ENCODE data around the gene SNPH.

The SNPH gene

DNA sequence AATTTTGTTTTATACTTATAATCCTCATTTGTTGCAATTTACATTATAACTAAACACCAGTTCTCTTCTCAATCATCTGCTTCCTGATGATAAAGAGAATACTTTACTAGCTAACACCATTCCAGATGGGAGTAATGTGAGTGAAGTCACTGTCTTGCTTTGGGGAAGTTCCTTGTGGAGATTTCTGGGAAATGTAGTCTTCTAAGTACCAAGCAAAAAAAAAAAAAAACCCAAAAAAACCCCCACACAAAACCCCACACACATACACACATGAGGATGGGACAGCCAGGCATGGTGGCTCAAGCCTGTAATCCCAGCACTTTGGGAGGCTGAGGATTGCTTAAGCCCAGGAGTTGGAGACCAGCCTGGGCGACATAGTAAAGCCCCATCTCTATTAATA, 2.2 kb upstream of the SNPH start:
- no peak for DNase-seq (ENCODE audit: low read depth in 3 of 3, low spot score in 1 of 3)

DNA sequence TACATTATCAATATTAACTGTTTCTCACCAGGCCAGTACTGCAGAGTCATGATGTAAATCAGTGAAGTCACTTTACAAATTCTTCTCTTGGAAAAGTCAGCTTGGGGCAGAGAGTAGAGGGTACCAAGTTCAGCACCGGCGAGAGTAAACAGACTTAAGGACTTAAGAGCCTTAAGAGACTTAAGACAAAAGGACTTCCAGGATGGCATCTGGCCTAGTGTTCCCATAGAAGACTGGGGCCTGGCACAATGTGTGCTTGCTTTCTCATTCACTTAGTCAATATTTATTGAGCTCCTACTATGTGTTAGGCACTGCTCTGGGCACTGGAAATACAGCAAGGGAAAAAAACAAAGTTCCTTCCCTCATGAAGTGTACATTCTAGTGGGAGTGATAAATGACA, 1.4 kb upstream of the SNPH start:
- no peak for DNase-seq (ENCODE audit: low read depth in 3 of 3, low spot score in 1 of 3)

DNA sequence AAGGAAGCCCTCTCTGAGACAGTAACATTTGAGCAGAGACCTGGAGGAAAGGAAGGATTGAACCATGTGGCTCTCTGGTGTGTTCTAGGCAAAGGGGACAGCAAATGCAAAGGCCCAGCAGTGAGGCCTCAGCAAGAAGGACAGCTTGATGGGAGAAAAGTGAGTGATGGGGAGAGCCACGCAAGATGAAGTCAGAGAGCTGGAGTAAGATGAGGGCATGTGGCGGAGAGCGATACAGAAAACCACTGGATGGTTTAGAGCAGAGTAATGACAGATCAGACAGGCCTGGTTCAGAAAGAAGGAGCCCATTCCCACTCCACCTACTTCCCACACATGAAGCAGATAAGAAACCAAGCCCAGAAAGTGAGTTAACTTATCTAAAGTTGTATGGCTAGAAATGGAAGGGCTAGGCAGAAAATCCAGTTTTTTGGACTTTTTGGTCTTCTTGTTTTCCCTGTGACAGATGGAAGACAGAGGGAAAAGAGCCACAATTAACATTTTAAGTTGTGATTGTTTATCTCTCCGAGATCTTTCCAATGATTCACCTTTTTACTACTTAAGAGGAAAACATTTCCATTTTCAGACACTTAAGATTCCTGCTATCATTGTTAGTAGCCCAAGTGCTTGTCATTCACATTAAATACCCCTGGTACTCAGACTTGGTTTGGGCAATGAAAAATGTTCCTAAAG, 723 bp upstream of the SNPH start:
- no peak for DNase-seq (ENCODE audit: low read depth in 3 of 3, low spot score in 1 of 3)

DNA sequence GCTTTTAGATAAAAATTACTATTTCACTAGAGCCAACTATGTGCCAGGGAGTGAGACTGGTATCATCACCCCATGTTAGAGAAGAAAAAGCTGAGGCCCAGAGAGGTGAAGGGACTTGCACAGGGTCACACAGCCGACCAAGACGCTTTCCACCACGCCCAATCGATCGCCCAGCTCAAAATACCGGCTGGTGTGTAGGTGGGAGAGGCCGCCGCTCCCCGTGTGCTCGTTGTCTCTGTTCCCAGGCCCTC, 253 bp upstream of the SNPH start:
- DNase-seq (ENCODE audit: low read depth in 3 of 3, low spot score in 1 of 3): no peak

DNA sequence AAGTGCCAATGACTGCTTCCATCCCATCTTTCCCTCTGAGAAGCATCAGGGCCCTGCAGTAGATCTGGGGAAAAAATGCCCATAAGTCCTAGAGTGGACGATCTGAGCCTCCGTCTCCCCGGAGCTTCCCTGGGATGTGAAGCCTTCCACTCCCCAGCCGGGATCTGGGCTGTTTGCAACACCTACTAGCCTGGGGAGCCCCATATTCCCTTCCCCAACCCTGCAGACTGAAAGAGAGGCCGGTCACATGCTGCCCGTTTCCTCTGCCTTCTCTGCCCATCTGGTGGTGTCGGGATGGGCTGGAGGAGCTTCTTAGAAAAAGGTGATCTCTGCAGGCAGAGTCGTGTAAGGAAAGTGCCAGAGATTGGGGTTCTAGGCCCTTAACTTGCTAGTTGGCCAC, 1.1 kb downstream of the SNPH start:
- DNase-seq (ENCODE audit: low read depth in 3 of 3, low spot score in 1 of 3): no peak

DNA sequence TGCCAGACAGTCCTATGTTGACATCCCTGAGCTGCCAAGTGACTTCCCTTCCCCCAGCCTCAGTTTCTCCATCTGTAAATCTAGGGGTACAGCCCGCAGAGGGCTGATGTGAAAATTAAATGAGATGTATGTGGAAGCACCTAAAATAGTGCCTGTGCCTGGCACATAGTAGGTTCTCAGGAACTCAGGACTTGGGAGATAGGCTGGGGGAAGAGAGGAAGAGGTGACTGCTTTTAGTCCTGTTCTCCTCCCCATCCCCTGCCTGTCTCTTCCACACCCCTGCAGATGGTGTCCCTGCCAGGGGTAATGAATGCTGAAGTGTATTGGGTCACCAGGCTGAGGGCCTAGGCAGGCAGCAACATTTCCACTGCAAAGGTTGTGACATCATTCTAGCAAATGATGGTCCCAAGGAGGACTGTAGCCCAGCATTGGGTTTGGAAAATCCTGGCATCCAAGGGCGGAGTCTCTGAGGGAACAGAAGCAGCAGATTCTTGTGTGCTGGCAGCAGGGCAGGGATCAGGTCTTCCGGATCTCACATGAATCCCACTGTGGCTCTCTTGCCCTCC, 1.8 kb downstream of the SNPH start:
- DNase-seq (ENCODE audit: low read depth in 3 of 3, low spot score in 1 of 3): no peak

DNA sequence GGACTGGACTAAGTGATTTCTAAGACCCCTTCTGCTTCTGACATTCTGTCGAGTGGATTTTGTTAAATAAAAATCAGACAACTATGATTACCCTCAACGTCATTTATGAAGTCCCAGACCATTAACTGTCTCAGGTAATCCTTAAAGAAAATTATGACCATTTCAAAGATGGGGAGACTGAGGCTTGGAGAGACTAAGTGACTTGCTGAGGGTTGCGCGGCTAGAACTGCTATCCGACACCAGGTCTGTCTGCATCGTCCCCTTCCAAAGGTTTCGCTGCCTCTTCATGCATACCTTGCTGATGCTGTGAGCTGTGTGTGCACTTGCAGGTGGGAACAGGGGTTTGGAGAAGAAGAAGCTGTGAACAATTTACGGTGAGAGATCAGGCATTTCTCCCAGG, 3.1 kb downstream of the SNPH start:
- DNase-seq (ENCODE audit: low read depth in 3 of 3, low spot score in 1 of 3): no peak

DNA sequence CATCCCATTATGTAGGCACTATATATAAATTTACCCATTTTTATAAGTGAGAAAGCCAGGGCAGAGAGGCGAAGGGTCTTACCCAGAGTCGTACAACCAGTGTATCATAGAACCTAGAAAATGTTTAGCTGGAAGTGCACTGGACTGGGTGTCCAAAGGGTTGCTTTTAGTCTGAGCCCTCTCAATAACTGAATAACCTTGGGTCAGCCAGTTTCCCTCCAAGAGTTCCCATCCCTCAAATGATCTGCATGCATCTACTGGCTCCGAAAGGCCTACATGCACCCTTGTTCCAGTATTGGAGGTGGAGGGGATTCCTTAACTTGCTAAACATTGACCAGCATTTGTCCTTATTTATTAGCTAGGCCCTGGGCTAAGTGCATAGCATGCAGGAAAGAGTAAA, 3.8 kb downstream of the SNPH start:
- DNase-seq (ENCODE audit: low read depth in 3 of 3, low spot score in 1 of 3): no peak

DNA sequence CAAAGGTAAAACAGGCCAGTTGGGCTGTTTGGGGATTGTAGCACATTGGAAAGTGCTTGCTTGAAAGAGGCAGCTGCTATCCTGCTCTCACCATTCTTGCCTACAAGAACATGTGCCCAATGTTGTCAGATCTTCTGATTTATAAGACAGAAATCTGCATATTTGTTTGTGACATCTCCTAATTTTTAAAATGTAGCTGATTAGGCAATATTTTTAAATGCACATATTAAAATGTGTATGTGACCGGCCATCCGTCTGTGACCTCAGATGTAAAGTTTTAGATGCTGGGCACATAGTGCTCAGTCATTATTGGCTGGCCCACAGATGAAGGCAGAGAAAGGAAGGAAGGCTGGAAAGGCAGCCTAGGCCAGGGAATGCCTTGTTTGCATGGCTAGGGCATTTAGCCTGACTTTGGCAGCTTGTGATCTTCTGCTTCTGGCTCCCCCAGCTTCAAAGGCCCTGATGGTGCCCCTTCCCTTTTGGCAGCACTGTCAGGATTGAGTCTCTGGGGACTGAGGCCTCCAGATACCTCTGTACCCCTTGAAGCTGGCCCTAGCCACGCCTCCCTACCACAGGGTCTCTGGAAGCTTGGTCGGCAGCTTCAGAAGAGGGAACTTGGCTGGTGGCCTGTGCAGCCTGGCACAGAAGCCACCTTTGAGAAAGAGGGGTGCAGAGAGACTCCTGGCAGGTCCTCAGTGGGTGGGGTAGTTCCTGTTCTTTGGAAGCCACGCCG, 6.4 kb downstream of the SNPH start:
- no peak for DNase-seq (ENCODE audit: low read depth in 3 of 3, low spot score in 1 of 3)

DNA sequence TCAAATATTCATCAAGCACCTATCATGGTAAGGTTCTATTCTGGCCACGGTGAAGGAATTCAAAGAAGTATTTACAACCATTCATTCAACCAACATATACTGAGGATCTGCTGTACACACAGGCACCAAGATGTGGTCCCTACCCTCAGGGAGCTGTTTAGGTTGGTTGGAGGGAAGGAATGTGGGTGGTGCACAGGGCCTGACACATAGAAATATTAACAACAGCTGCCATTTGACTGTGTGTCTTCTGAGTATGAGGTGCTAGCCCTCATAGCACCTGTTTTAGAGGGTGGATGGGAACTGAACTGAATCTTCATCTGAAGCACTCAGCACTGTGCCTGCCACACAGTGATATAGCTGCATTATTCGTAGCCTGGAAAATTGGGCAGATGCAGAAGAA, 7.3 kb downstream of the SNPH start:
- DNase-seq (ENCODE audit: low read depth in 3 of 3, low spot score in 1 of 3): no peak

DNA sequence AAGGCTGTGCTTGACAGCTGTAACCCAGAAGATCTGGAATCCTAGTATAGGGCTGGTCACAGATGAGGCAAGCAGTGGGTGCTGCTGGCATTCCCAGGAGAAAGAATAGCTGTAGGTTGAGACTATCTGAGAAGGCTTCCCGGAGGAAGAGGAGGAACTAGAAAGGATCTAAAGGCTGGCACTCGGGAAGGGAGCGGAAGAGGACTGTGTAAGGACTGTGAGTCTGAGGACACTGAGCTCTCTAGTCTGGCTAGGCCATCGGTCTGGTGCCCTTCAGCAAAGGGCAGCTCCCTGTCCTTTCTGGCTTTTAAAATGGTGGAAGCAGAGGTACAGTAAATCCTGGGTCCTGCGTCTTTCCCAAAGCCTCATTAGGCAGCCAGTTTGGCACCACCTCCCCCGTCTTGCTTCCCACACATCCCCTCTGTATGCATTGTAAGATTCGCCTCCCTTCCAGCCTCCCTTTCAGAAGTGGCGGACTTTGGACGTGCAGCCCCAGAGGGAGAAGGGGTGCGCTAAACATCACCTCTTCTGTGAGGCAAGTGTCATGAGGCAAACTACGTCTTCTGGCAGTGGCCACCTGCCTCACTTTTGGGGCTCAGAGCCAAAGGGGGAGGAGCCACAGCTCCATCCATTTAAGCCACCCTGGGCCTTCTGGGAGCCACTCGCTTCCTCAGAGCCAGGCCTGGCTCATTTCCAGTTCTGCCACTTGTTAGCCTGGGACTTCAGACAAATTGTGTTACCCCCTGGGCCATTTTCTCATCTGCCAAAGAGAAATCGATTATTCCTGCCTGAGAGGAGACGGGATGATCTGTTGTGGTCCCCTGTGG, 8.6 kb downstream of the SNPH start:
- no peak for DNase-seq (ENCODE audit: low read depth in 3 of 3, low spot score in 1 of 3)

DNA sequence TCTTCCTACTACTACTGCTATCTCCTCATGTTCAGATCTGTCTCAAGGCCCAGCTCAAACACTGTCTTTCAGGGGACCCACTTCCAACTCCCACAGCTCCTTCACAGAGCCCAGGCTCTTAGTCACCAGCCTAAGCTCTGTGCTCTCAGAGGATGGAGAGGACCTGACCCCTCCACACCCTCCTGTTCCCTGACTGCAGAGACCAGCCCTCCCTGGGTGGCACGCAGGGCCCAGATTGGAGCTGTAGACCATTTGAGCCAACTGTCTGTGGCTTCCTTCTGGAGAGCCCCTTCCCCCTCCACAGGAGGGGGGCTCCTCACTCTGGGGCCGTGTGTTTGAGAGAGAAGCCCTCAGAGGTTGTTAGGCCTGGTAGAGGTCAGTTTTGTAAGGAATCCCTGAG, 9.8 kb downstream of the SNPH start:
- no peak for DNase-seq (ENCODE audit: low read depth in 3 of 3, low spot score in 1 of 3)

DNA sequence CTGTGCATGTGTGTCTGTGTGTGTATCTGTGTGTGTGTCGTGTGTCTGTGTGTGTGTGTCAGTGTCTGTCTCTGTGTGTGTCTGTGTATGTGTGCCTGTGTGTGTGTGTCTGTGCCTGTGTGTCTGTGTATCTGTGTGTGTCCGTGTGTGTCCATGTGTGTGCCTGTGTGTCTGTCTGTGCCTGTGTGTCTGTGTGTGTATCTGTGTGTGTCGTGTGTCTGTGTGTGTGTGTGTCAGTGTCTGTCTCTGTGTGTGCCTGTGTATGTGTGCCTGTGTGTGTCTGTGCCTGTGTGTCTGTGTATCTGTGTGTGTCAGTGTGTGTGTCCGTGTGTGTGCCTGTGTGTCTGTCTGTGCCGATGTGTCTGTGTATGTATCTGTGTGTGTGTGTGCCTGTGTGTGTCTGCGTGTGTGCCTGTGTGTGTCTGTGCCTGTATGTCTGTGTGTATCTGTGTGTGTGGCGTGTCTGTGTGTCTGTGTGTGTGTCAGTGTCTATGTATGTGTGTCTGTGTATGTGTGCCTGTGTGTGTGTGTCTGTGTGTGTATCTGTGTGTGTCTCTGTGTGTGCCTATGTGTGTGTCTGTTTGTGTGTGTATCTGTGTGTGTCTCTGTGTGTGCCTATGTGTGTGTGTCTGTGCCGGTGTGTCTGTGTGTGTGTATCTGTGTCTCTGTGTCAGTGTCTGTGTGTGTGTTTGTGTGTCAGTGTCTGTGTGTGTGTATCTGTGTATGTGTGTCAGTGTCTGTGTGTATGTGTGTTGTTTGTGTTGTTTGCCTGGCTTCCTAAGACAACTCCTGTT, 11.6 kb downstream of the SNPH start:
- no peak for DNase-seq (ENCODE audit: low read depth in 3 of 3, low spot score in 1 of 3)

DNA sequence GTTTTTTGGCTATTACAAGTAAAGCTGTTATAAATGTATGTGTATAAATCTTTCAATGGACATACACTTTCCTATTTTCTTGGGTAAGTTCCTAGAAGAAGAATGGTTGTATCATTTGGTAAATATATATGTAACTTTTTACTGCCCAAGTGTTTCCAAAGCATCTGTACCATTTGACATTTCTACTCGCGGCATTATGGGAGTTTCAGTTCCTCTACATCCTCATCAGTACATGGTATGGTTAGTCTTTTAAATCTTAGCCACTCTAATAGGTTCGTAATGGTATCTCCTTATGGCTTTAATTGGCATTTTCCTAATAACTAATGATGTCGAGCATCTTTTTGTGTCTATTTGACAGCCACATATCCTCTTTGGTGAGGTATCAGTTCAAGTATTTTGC, 12.9 kb downstream of the SNPH start:
- no peak for DNase-seq (ENCODE audit: low read depth in 3 of 3, low spot score in 1 of 3)

DNA sequence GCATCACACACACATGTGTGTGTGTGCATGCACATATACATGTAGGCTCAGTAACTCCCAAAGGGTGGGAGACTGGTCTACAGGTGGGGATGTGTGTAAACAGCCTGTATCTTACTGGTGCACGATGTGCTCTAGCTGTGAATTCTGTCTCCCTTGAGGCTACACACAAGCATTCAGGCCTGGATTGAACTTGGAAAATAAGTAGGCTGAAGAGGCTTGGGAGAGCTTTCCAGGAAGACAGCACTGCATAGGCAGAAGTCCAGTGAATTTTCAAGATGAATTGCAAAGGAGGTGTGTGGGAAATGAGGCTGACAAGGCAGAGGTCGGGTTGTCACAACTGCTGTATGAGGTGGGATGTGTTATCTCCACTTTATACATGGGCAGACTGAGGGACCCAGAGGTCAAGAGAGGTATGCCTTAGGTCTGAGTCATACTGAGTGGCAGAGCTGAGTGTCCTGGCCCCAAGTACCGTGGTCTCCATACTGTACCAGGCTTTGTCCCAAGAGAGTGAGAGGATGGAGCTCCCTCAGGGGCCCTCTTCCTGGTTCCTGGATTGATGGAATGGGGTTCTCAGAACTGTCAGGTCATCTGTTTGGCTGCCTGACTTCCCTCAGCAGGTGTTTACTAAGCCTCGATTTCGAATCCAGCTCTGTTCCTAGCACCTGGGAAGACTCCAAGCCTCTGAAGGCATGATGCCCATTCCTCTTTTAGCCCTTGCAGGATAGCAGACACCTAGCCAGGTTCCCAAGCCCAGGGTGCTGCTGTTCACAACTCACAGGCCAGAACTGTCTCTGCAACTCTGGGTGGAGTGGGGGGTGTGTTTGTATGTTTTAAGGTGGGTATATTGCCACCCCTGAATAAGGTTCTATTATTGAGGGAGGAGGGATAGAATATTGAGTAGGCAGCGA, 14.4 kb downstream of the SNPH start:
- no peak for DNase-seq (ENCODE audit: low read depth in 3 of 3, low spot score in 1 of 3)

DNA sequence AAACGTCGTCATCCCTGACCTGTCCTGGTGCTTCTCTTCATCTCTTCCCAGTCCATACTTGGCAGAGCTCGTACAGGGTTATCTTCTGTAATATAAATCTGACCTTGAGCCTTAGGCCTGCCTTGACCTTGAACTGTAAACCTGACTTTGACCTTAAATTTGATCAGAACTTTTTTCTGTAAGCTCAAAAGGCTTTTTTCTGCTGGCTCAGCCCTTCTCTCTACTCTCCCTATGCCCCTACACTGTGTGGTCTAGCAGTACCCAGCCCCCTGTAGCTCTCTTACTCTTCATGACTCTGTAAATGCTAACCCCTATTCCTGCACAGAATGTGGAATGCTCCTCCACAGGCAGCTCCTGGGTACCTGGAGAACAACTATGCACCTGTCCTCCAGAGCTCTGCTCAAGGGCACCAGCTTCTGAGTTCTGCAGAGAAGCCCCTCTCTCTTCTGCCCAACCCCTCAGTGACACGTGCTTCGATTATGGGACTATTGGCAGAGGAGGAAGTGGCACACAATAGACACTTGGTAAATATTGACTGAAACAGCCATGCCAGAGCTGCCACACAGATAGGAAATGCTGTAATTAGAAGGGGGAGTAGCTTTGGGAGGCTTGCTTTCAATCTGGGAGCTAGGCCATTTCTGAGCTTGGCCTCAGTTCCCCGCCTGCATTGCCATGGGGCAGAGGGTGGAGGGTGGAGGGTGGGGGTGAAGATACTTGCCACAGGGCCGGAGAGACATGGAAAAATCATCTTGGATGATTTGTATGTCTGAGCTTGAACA, 15.4 kb downstream of the SNPH start:
- no peak for DNase-seq (ENCODE audit: low read depth in 3 of 3, low spot score in 1 of 3)

DNA sequence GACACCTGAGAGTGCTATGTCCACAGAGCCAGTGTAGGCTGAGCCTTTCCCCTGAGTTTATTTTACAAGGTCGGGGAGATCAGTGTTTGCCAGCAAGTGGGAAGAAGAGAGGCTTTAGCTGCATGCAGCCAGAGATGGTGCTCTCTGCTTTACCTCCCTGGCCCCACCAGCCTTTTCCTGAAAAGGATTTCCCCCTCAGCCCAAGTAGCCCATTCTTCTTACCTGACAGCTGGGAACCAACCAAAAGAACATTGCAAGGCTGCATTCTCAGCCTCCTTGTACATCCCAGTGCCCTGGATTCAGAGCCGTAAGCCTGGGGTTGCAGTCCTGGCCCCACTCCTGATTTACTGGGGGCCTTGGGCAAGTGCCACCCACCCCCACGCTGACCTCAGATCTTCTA, 16.9 kb downstream of the SNPH start:
- DNase-seq (ENCODE audit: low read depth in 3 of 3, low spot score in 1 of 3): no peak

DNA sequence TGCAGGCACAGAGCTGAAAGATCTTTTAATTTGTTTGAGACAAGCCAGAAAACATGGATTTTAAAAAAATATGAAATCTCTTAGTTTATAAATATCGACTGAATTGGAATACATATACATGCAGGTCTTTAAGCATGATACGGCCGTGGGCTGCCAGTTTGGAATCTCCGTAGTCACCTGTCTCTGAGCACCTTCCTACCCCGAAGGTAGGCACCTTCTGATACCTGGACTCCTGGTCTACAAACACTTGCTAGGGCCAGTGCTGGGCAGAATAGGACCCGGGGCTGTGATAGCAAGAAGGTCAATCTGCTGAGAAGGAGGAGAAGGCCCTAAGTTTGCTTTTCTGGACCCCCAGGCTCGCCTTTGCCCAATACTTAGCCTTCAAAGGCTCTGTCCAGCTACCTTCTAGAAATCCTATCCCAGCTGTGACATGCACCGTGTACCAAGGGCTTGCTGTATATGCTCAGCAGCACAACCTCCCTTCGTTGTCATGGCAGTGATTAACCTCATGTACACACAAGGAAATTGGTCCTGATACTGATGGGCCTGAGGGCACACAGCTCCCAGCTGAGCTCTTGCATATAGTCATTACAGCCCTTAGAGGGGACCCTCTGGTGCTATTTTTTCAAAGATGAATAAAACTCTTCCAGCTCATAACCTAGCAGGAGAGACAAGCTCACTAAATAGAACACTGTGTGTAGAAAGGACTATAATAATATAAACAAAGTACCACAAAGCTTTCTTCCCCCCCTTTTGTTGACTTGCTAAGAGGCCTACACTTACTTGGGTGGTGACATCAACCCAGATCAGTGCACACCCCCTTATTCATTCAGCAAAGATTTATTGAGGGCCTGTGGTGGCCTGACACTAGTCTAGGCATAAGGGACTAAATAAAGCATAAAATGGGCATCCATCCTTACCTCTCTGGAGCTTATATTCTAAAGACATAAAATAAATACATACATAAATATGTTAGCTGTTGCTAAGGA, 17.7 kb downstream of the SNPH start:
- DNase-seq (ENCODE audit: low read depth in 3 of 3, low spot score in 1 of 3): no peak

All from stimulated activated CD4-positive, alpha-beta T cell treated with anti-CD3 and anti-CD28 coated beads, TNF-alpha, amount 100 ng/mL, for 1 hour (primary cell).